Lower leg skin (tissue), 3 donors: ENCODE results near the gene EFCAB6.

Experiments
- POLR2A ChIP-seq, 2 donors: fragments of 450-650 bp; IDR thresholded peaks; one replicate each; pipeline ENCODE4 v1.6.1; 2016 to 2017; ENCODE audit warnings: antibody characterized with exemption in 2 of 2, mild to moderate bottlenecking in 1 of 2, moderate library complexity in 1 of 2
- TF ChIP-seq, protein P1 (sequence below), 3 donors: fragments of 450-650 bp; IDR thresholded peaks; one replicate each; pipeline ENCODE4 v1.5.1; 2016; ENCODE audit warnings: antibody characterized with exemption in 3 of 3, mild to moderate bottlenecking in 3 of 3, moderate library complexity in 2 of 3

DNA sequence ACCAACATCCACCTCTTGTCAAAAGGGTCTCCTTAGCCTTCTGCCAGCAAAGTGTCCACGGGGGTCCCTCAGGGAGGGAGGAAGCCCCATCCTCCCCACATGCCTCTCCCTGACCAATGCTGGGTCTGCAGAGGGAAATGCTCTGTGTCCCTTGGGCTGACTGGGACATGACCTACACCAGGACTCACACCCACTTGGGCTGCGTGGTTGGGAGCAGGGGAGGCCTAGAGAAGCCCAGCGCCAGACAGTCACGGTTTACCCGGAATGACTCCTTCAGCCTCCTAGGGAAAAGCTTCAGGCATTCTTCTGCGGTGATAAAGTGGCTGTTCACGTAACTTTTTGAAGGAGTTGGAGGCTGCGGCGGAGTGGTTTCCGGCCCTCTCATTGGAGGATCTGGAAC, 180.3 kb downstream of the EFCAB6 start:
- TF ChIP-seq POLR2A (IDR thresholded peaks at IDR 0.05): no peak
- TF ChIP-seq, protein P1, sequence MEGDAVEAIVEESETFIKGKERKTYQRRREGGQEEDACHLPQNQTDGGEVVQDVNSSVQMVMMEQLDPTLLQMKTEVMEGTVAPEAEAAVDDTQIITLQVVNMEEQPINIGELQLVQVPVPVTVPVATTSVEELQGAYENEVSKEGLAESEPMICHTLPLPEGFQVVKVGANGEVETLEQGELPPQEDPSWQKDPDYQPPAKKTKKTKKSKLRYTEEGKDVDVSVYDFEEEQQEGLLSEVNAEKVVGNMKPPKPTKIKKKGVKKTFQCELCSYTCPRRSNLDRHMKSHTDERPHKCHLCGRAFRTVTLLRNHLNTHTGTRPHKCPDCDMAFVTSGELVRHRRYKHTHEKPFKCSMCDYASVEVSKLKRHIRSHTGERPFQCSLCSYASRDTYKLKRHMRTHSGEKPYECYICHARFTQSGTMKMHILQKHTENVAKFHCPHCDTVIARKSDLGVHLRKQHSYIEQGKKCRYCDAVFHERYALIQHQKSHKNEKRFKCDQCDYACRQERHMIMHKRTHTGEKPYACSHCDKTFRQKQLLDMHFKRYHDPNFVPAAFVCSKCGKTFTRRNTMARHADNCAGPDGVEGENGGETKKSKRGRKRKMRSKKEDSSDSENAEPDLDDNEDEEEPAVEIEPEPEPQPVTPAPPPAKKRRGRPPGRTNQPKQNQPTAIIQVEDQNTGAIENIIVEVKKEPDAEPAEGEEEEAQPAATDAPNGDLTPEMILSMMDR (IDR thresholded peaks at IDR 0.05): no peak
